G401.6 (cell line): Measurements from ENCODE around the gene CCDC71L.
A peak's percentile ranks its signal among the peaks of the same experiment; 100 is the strongest.
"Not testable (repeated sequence)": the region's sequence is repeated elsewhere in the genome, so short reads cannot be mapped to it uniquely, and the experiment has no call there.

Experiments
- FAIRE-seq: peaks from 2 replicates; lab custom pipeline; 2012; peaks lifted over from hg19 to GRCh38; lab: Jason Lieb, UNC

Gene CCDC71L

GRCh38 chr7:106660862-106661720 is at the start of gene CCDC71L:
TSS of gene CCDC71L (minus strand) at chr7:106661158. CDS start at chr7:106660896, 262 bp downstream.
- peak; percentile 99 for FAIRE-seq

- not testable (repeated sequence) for FAIRE-seq
Observed at GRCh38 chr7:106709604-106710003, 48.6 kb upstream of the CCDC71L start.

- FAIRE-seq = no peak
Observed at GRCh38 chr7:106704000-106704840, 43.3 kb upstream of the CCDC71L start.

- FAIRE-seq = no peak
Observed at GRCh38 chr7:106693677-106694353, 32.9 kb upstream of the CCDC71L start.

GRCh38 chr7:106692450-106693051 is 31.6 kb upstream of the CCDC71L start:
- peak; percentile 19 for FAIRE-seq

- not testable (repeated sequence) for FAIRE-seq
Observed at GRCh38 chr7:106688161-106688560, 27.2 kb upstream of the CCDC71L start.

- no peak for FAIRE-seq
Observed at GRCh38 chr7:106683941-106684340, 23.0 kb upstream of the CCDC71L start.

GRCh38 chr7:106681815-106682495 is 21.0 kb upstream of the CCDC71L start:
- FAIRE-seq = no peak

GRCh38 chr7:106679153-106679931 is 18.4 kb upstream of the CCDC71L start:
- FAIRE-seq = no peak

GRCh38 chr7:106678795-106679152 is 17.8 kb upstream of the CCDC71L start:
- FAIRE-seq = no peak

GRCh38 chr7:106676506-106676905 is 15.5 kb upstream of the CCDC71L start:
- FAIRE-seq = not testable (repeated sequence)

- FAIRE-seq = not testable (repeated sequence)
Observed at GRCh38 chr7:106673688-106674087, 12.7 kb upstream of the CCDC71L start.

GRCh38 chr7:106671930-106672329 is 11.0 kb upstream of the CCDC71L start:
- FAIRE-seq = not testable (repeated sequence)

- no peak for FAIRE-seq
Observed at GRCh38 chr7:106671160-106671559, 10.2 kb upstream of the CCDC71L start.

- no peak for FAIRE-seq
Observed at GRCh38 chr7:106668861-106669524, 8.0 kb upstream of the CCDC71L start.

GRCh38 chr7:106666353-106666752 is 5.4 kb upstream of the CCDC71L start:
- no peak for FAIRE-seq

GRCh38 chr7:106664343-106664742 is 3.4 kb upstream of the CCDC71L start:
- no peak for FAIRE-seq

- no peak for FAIRE-seq
Observed at GRCh38 chr7:106659963-106660861, 746 bp downstream of the CCDC71L start.
